SK-N-SH (cell line): Measurements from ENCODE around the gene FIGNL2. TPM values are rescaled to one million over a fixed set of nuclear protein-coding genes. Genes with fewer than 3 reads are reported as not detected.

Source experiments
- CTCF ChIA-PET: fragments of 300-600, 350-600 bp; formaldehyde crosslinking; extraction: SDS; loops from one replicate; lab custom pipeline; 2021; lab: Yijun Ruan, JAX
- POLR2A ChIA-PET: fragments of 350-600 bp; sonication (Branson Sonifier 250); formaldehyde crosslinking; extraction: SDS; loops from one replicate; lab custom pipeline; 2020; ENCODE audit warnings: antibody characterized with exemption, inconsistent platforms; lab: Yijun Ruan, JAX
- DNase-seq: peaks from one replicate; pipeline ENCODE4 v3.0.0; 2012
- H2AFZ ChIP-seq: fragments of 200-600 bp; sonication (generic); 2 replicates; pipeline ENCODE4 v1.8.1; 2016; ENCODE audit warnings: antibody characterized with exemption, mild to moderate bottlenecking, low read depth
- H3F3A ChIP-seq: fragments of 200-600 bp; sonication (generic); replicated peaks from 2 replicates; pipeline ENCODE3; 2016; ENCODE audit warnings: antibody characterized with exemption, mild to moderate bottlenecking; ENCODE audit not compliant: insufficient read depth
- H3K27ac ChIP-seq, 2 experiments: fragments of 200-500 bp in 1 of 2; fragments of 200-600 bp in 1 of 2; sonication (Bioruptor generic) in 1 of 2; sonication (generic), shearing (Covaris generic) in 1 of 2; 2 replicates each; pipeline versions ENCODE4 v1.5.1 to v1.6.1; 2014 to 2016; ENCODE audit warnings: low read depth in 2 of 2, inconsistent platforms in 1 of 2, low read length in 1 of 2, mild to moderate bottlenecking in 1 of 2, mixed read lengths in 1 of 2
- H3K27me3 ChIP-seq: fragments of 200-600 bp; sonication (generic), shearing (Covaris generic); 2 replicates; pipeline ENCODE4 v1.6.1; 2016; ENCODE audit warnings: mixed run types; ENCODE audit not compliant: insufficient read depth
- H3K36me3 ChIP-seq, 2 experiments: fragments of 200-500 bp in 1 of 2; fragments of 200-600 bp in 1 of 2; sonication (Bioruptor generic) in 1 of 2; sonication (generic) in 1 of 2; replicated peaks in 1 of 2; 2 replicates each; pipeline versions ENCODE3 to v1.5.1; 2014 to 2016; ENCODE audit warnings: low read length in 1 of 2, mild to moderate bottlenecking in 1 of 2; ENCODE audit not compliant: insufficient read depth in 2 of 2, control insufficient read depth in 1 of 2
- H3K4me1 ChIP-seq, 2 experiments: fragments of 200-500 bp in 1 of 2; fragments of 200-600 bp in 1 of 2; sonication (Bioruptor generic) in 1 of 2; sonication (generic), shearing (Covaris generic) in 1 of 2; 2 replicates each; pipeline versions ENCODE4 v1.5.1 to v1.6.1; 2014 to 2016; ENCODE audit warnings: low read depth in 1 of 2, low read length in 1 of 2, mixed run types in 1 of 2; ENCODE audit not compliant: insufficient read depth in 2 of 2, control insufficient read depth in 1 of 2
- H3K4me2 ChIP-seq: fragments of 200-600 bp; sonication (generic), shearing (Covaris generic); 2 replicates; pipeline ENCODE4 v1.6.1; 2017; ENCODE audit warnings: mixed run types
- H3K4me3 ChIP-seq, 2 experiments: fragments of 200-500 bp in 1 of 2; fragments of 200-600 bp in 1 of 2; sonication (Bioruptor generic) in 1 of 2; sonication (generic), shearing (Covaris generic) in 1 of 2; 2 replicates each; pipeline versions ENCODE4 v1.5.1 to v1.8.1; 2014 to 2016; ENCODE audit warnings: low read depth in 2 of 2, inconsistent platforms in 1 of 2, low read length in 1 of 2, mild to moderate bottlenecking in 1 of 2, mixed read lengths in 1 of 2, moderate library complexity in 1 of 2
- H3K79me2 ChIP-seq: fragments of 200-600 bp; sonication (generic); 2 replicates; pipeline ENCODE4 v1.8.1; 2017; ENCODE audit warnings: mild to moderate bottlenecking; ENCODE audit not compliant: insufficient read depth
- H3K9ac ChIP-seq: fragments of 200-600 bp; sonication (generic); 2 replicates; pipeline ENCODE4 v1.6.1; 2017; ENCODE audit warnings: mixed run types
- H3K9me2 ChIP-seq: fragments of 200-600 bp; sonication (generic); 2 replicates; pipeline ENCODE4 v1.6.1; 2017; ENCODE audit warnings: mixed run types
- H3K9me3 ChIP-seq: fragments of 200-600 bp; sonication (generic); 2 replicates; pipeline ENCODE4 v1.6.1; 2017; ENCODE audit warnings: mixed run types, mild to moderate bottlenecking, moderate library complexity
- H4K20me1 ChIP-seq: fragments of 200-600 bp; sonication (generic); 2 replicates; pipeline ENCODE4 v1.6.1; 2017; ENCODE audit warnings: mild to moderate bottlenecking, mixed run types; ENCODE audit not compliant: insufficient read depth
- CTCF ChIP-seq: fragments of 200-600 bp; sonication (generic); IDR thresholded peaks from 2 replicates; pipeline ENCODE4 v1.6.1; 2017; ENCODE audit warnings: antibody characterized with exemption, mild to moderate bottlenecking, moderate library complexity
- ELF1 ChIP-seq: IDR thresholded peaks from 2 replicates; pipeline ENCODE4 v1.4.0; 2012
- EP300 ChIP-seq, 2 experiments: IDR thresholded peaks; 2 replicates each; pipeline versions ENCODE4 v1.4.0 to v1.6.1; 2012; ENCODE audit warnings: borderline replicate concordance in 1 of 2, low read depth in 1 of 2, low read length in 1 of 2
- EZH2phosphoT487 ChIP-seq: fragments of 200-600 bp; sonication (generic); IDR thresholded peaks from 2 replicates; pipeline ENCODE4 v1.6.1; 2017; ENCODE audit warnings: low read depth, mixed run types, mild to moderate bottlenecking, antibody characterized with exemption, moderate library complexity, borderline replicate concordance
- FOSL2 ChIP-seq: IDR thresholded peaks from 2 replicates; pipeline ENCODE4 v1.4.0; 2012; ENCODE audit warnings: low read depth, mild to moderate bottlenecking, moderate library complexity, borderline replicate concordance
- FOXJ3 ChIP-seq: sonication (generic); formaldehyde crosslinking; IDR thresholded peaks from 2 replicates; pipeline ENCODE4 v1.5.1; 2020; ENCODE audit warnings: mild to moderate bottlenecking, missing genetic modification reagents
- FOXM1 ChIP-seq: IDR thresholded peaks from 2 replicates; pipeline ENCODE4 v1.4.0; 2012; ENCODE audit warnings: low read depth, mild to moderate bottlenecking
- GABPA ChIP-seq: IDR thresholded peaks from 2 replicates; pipeline ENCODE4 v1.4.0; 2012; ENCODE audit warnings: low read depth, mild to moderate bottlenecking
- IRF3 ChIP-seq: fragments of 150-350 bp; IDR thresholded peaks from 2 replicates; pipeline ENCODE4 v1.6.1; 2016; ENCODE audit warnings: mild to moderate bottlenecking, low read depth, low read length
- JUND ChIP-seq: IDR thresholded peaks from 2 replicates; pipeline ENCODE4 v1.4.0; 2012
- MAX ChIP-seq: IDR thresholded peaks from 2 replicates; pipeline ENCODE4 v1.4.0; 2012; ENCODE audit warnings: low read depth
- MEF2A ChIP-seq: IDR thresholded peaks from 2 replicates; pipeline ENCODE4 v1.4.0; 2012; ENCODE audit warnings: low read depth, borderline replicate concordance
- NFIC ChIP-seq: IDR thresholded peaks from 2 replicates; pipeline ENCODE4 v1.4.0; 2012; ENCODE audit warnings: borderline replicate concordance
- PBX3 ChIP-seq: IDR thresholded peaks from 2 replicates; pipeline ENCODE4; 2012
- RFX5 ChIP-seq: IDR thresholded peaks from 2 replicates; pipeline ENCODE4 v1.6.1; 2012; ENCODE audit warnings: mild to moderate bottlenecking, improper control_type of control experiment, low read length
- SIN3A ChIP-seq: IDR thresholded peaks from 2 replicates; pipeline ENCODE4 v1.6.1; 2012; ENCODE audit warnings: low read depth, mild to moderate bottlenecking, low read length, moderate library complexity, borderline replicate concordance
- SMC3 ChIP-seq: IDR thresholded peaks from 2 replicates; pipeline ENCODE4 v1.6.1; 2012; ENCODE audit warnings: low read depth, low read length, improper control_type of control experiment
- TAF1 ChIP-seq: IDR thresholded peaks from 2 replicates; pipeline ENCODE4 v1.6.1; 2012; ENCODE audit warnings: low read depth, mild to moderate bottlenecking, low read length, moderate library complexity, borderline replicate concordance
- TEAD4 ChIP-seq: IDR thresholded peaks from 2 replicates; pipeline ENCODE4 v1.4.0; 2012; ENCODE audit warnings: mild to moderate bottlenecking, borderline replicate concordance; ENCODE audit not compliant: insufficient read depth
- ZBTB33 ChIP-seq: IDR thresholded peaks from 2 replicates; pipeline ENCODE4 v1.4.0; 2012; ENCODE audit warnings: low read depth, borderline replicate concordance
- WGBS: methylation state at CpG from one replicate; pipeline ENCODE4 v1.1.6; 2017; ENCODE audit warnings: low lambda C conversion rate; 5-methylcytosine and 5-hydroxymethylcytosine counted together
- polyA plus RNA-seq, 3 experiments: library from polyadenylated mRNA; depleted of rRNA; stranded (reverse); fragments of >200 nt; gene quantifications; 2 replicates each; pipeline ENCODE4 v1.2.3, GENCODE V29; 2012

FIGNL2 gene
- polyA plus RNA-seq, 1 of the 3 experiments (the other 2 are of a cell fraction) = 0.05 TPM

GRCh38 chr12:51869931-51870330 is 21.4 kb upstream of the FIGNL2 start:
- CTCF ChIA-PET = interaction anchor here (0.7 to 18.2 kb wide), 7 partner anchors 21 to 154 kb away, joined by 3 to 194 read pairs (median 4); a partner anchor contains a TSS
- no peak overlapping the region for H3K4me3 ChIP-seq
- TF ChIP-seq EP300 (IDR thresholded peaks at IDR 0.05; ENCODE audit: borderline replicate concordance in 1 of 2, low read depth in 1 of 2, low read length in 1 of 2) (no peak), CTCF (no peak), MAX (no peak), NFIC (no peak), JUND (no peak), ELF1 (no peak), EZH2phosphoT487 (no peak), FOXJ3 (CRISPR knock-in tag) (no peak), FOXM1 (no peak), TAF1 (no peak), PBX3 (no peak), SIN3A (no peak), GABPA (no peak), SMC3 (no peak), MEF2A (no peak), RFX5 (no peak), TEAD4 (no peak), IRF3 (no peak), FOSL2 (no peak), ZBTB33 (no peak)
- no peaks in the 10 kb centered on the region for H3K79me2 ChIP-seq
- H3F3A ChIP-seq = no peaks in the 10 kb centered on the region
- no peaks in the 10 kb centered on the region for H3K9me3 ChIP-seq
- no peak overlapping the region for H3K27ac ChIP-seq
- no peak overlapping the region for H3K4me2 ChIP-seq
- H2AFZ ChIP-seq = no peak overlapping the region; the same call in 1 of the 2 replicates
- H3K9ac ChIP-seq = no peak overlapping the region
- DNase-seq = no peak
- no peaks in the 10 kb centered on the region; the same call in 1 of the 2 replicates for H3K27me3 ChIP-seq
- POLR2A ChIA-PET = interaction anchor here (1.4 kb wide), 1 partner anchor 42 kb away, joined by 4 read pairs; no protein-coding TSS in a partner anchor
- WGBS = 89% methylated on average over 3 of the region's 3 CpGs
- no peaks in the 10 kb centered on the region for H4K20me1 ChIP-seq
- no peaks in the 10 kb centered on the region for H3K36me3 ChIP-seq
- H3K9me2 ChIP-seq = no peaks in the 10 kb centered on the region
- H3K4me1 ChIP-seq = peaks cover 0 to 59% of the 10 kb centered on the region in 2 experiments; a peak in 1 of 4 replicates
